VCaP (cell line): ENCODE data around the gene HINT1.

ENCODE experiments used
- H3K27ac ChIP-seq: fragments of 450-650 bp; 2 replicates; pipeline ENCODE4 v1.5.1; 2017
- TF ChIP-seq, protein P1 (sequence below): fragments of 450-650 bp; conservative IDR thresholded peaks from 2 replicates; pipeline ENCODE4 v1.5.1; 2017; ENCODE audit warnings: mild to moderate bottlenecking, moderate library complexity

HINT1 gene

DNA sequence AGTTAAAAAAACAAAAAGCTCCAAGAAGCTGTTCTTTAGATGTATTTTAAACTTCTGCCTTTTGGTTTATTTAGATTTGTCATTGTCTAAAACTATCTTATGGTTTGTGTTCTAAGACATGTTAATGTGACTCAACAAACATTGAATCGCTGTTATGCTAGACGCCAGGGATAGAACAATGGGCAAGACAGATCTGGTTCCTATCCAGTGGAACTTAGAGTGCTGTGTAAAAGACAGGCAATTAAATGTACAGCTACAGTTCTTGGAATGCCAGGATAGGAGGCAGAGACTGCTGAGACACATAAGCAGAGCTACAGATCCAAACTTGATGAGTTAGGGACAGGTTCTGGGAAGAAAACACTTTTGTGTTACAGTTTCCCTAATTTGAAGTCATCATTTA lies 28.1 kb upstream of the HINT1 start:
- H3K27ac ChIP-seq: no peak overlapping the region
- TF ChIP-seq, protein P1, sequence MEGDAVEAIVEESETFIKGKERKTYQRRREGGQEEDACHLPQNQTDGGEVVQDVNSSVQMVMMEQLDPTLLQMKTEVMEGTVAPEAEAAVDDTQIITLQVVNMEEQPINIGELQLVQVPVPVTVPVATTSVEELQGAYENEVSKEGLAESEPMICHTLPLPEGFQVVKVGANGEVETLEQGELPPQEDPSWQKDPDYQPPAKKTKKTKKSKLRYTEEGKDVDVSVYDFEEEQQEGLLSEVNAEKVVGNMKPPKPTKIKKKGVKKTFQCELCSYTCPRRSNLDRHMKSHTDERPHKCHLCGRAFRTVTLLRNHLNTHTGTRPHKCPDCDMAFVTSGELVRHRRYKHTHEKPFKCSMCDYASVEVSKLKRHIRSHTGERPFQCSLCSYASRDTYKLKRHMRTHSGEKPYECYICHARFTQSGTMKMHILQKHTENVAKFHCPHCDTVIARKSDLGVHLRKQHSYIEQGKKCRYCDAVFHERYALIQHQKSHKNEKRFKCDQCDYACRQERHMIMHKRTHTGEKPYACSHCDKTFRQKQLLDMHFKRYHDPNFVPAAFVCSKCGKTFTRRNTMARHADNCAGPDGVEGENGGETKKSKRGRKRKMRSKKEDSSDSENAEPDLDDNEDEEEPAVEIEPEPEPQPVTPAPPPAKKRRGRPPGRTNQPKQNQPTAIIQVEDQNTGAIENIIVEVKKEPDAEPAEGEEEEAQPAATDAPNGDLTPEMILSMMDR: no peak

DNA sequence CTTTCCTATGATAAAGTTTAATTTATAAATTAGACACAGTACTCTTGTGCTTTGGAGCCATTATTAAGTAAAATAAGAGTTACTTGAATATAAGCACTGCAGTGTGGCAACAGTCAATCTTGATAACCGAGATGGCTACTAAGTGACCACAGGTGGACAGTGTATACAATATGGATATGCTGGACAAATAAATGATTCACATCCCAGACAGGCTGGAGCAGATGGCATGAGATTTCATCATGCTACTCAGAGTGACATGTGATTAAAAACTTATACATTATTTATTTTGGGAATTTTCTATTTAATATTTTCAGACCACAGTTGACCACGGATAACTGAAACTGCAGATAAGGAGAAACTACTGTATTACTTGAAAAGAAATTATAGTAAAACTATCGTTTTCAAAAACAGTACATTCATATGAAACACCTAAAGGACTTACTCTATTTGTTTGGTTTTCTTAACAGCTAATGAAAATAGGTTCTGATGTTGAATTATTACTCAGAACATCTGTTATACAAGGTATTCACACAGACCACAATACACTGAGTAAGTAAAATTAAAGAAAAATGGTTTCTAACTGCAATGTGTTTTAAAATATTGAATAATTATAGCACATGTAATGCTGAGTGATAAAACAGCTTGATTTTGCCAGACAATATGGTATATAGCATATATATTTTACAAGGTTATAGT lies 21.7 kb upstream of the HINT1 start:
- no peak overlapping the region for H3K27ac ChIP-seq
- TF ChIP-seq, protein P1: no peak

- TF ChIP-seq, protein P1: no peak
- no peak overlapping the region for H3K27ac ChIP-seq
Observed at GRCh38 chr5:131185523-131186104, 20.6 kb upstream of the HINT1 start.

DNA sequence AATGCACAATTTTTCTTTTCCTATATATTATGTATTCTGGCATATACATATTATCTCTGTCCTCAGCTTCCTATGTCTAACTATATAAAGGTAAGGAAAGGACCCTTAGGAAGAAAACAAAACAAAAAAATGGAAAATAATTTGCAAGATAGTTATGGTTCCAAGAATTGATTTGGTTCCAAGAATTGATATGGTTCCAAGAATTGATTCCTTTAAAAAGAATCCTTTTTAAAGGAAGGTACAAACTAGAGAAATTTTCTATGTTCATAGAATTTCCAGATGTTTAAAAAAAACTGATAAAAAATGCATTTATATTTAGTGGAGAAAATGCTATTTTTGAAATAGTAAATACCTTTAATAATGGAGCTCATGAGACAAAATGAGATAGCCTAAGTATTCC lies 17.8 kb upstream of the HINT1 start:
- TF ChIP-seq, protein P1: no peak
- H3K27ac ChIP-seq: no peak overlapping the region

GRCh38 chr5:131180407-131180806 lies 15.4 kb upstream of the HINT1 start:
- H3K27ac ChIP-seq: no peak overlapping the region
- TF ChIP-seq, protein P1: no peak

GRCh38 chr5:131171276-131171810 lies 6.3 kb upstream of the HINT1 start:
- H3K27ac ChIP-seq: peak overlapping the region; percentile 77
- TF ChIP-seq, protein P1: no peak

DNA sequence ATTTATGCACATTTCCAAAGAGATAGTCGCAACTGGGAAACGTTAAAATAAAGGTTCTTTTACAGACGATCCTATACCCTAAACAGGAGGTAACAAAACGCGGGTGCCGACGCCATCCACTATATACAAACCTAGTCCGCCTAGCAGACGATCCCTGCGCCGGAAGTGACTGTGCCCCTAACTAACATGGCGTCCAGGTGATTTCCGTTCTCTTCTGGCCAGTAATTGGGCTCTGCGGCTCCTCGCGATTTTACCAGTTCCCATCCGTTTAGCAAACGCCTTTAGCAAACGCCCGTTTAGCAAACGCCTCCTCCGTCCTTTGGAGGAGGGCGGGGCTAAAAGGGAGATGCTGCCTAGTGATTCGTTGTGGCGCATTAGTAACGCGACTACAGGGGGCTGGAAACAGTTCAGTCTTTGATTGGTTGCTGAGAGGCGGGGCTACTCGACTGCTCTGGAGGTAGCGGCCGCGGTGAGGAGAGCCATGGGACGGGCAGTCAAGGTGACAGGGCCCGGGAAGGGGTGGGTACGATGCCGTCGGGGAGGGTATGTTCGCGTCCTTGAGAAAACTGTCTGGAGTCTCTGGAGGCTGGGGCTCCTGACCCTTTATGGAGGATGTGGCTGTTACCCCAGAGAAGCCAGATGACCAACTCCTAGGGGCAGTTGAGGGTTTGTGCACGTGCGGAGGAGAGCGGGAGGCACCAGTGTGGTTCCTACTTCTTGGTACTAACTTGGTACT lies 5.7 kb upstream of the HINT1 start, which contains the start of gene LYRM7:
TSS of gene LYRM7 (plus strand) at position 405 of the 736 bp plus-strand sequence. CDS start at position 482, 77 bp downstream.
- peak within 1 kb of the TSS; percentile 77 for H3K27ac ChIP-seq

More for the DNA sequence above, 5.7 kb upstream of the HINT1 start, which contains the start of gene LYRM7:
- TF ChIP-seq, protein P1: no peak
